GM12874 (cell line): Measurements from ENCODE around the gene KCNK7.

Source experiments
- TF ChIP-seq, protein P1 (sequence below): IDR thresholded peaks from 2 replicates; pipeline ENCODE4 v1.5.1; 2011; ENCODE audit warnings: low read depth, mild to moderate bottlenecking, control low read depth, low read length, moderate library complexity; ENCODE audit not compliant: insufficient read depth

KCNK7 gene

DNA sequence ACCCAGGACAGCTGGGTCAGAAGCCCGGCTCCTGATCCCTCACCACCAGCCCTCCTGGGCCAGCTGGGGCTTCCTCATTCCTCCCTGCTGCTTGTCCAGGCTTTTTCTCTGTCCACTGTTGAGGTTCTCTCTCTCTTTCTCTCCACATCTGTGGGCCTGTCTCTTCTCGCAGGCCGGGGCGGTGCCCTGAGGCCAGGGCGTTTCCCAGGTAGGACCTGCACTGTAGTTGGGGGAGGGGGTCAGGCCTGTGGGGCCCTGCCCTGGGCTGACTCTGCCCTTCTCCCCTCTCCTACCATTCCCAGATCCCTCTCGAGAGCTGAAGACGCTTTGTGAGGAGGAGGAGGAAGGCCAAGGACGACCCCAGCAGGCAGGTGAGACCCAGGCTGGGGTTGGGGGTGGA, 14.8 kb downstream of the KCNK7 start:
- TF ChIP-seq, protein P1, sequence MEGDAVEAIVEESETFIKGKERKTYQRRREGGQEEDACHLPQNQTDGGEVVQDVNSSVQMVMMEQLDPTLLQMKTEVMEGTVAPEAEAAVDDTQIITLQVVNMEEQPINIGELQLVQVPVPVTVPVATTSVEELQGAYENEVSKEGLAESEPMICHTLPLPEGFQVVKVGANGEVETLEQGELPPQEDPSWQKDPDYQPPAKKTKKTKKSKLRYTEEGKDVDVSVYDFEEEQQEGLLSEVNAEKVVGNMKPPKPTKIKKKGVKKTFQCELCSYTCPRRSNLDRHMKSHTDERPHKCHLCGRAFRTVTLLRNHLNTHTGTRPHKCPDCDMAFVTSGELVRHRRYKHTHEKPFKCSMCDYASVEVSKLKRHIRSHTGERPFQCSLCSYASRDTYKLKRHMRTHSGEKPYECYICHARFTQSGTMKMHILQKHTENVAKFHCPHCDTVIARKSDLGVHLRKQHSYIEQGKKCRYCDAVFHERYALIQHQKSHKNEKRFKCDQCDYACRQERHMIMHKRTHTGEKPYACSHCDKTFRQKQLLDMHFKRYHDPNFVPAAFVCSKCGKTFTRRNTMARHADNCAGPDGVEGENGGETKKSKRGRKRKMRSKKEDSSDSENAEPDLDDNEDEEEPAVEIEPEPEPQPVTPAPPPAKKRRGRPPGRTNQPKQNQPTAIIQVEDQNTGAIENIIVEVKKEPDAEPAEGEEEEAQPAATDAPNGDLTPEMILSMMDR, result no peak

DNA sequence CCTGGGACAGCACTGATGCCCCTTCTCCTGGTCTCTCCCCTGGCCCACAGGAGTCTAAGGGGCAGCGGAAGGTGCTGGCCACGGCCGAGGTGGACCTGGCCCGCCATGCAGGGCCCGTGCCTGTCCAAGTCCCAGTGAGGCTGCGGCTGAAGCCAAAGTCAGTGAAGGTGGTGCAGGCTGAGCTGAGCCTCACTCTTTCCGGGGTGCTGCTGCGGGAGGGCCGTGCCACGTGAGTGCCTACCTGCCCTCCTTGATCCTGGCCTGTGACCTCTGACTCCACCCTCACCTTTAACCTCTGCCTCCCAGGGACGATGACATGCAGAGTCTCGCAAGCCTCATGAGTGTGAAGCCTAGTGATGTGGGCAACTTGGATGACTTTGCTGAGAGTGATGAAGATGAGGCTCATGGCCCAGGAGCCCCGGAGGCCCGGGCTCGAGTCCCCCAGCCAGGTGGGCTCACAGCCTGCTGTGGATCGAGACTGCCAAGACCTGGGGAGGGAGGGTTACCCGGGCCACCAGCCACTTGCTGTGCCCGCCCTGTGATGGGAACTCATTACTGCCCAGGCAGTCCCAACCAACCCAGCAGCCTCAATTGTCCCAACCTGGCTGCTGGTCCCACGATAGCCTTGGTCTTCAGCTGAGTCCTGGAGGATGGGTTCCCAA, 15.4 kb downstream of the KCNK7 start:
- TF ChIP-seq, protein P1, result no peak

DNA sequence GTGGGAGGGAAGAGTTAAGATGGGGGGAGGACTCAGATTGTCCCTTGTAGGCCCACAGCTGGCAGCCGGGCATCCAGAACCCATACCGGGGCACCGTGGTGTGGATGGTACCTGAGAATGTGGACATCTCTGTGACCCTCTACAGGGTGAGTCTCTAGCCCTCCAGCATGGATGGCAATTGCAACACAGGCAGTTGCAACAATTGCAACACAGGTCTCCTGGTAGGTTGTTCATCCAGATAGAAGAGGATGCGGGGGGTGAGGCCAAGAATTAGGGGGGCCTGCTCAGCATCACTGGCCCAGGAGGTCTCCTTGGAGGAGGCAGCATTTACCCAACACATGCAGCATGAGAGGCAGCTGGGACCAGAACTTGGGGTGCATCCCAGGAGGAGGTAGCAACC, 16.3 kb downstream of the KCNK7 start:
- TF ChIP-seq, protein P1, result no peak

DNA sequence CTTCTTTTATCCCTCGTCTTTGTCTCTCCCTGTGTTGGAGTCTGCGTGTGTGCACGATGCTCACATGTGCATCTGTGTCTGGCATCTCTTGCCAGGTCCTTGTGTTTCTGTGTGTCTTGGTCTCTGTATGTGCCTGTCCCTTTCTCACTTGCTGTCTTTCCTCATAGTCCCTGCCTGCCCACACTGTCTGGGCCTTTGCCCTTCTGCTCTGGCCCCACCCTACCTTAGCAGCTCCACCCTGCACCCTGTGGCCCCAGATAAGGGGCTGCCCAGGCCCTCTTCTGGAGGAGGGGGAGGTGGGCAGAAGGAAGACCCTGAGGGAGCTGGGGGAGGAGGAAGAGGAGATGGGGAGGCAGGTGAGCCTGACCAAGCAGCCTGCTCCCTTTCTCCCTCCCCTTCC, 16.9 kb downstream of the KCNK7 start:
- TF ChIP-seq, protein P1, result no peak

DNA sequence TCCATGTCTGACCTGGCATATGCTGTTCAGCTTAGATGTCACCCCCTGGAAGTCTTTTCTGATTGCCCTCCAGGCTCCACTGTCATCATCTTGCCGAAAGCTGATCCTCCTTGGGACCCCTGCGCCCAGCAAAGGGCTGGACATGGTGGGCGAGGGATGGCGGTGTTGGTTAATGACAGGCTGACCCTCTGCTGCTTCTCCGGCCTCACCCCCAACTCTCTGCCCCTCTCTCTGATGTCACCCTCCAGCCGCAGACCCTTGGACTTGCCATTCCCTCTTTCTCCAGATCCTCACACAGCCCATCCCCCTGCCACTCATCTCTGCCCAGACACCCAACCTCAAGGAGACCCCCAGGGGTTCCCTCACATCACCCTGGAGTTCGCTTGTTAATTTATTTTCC, 17.5 kb downstream of the KCNK7 start:
- TF ChIP-seq, protein P1, result no peak

DNA sequence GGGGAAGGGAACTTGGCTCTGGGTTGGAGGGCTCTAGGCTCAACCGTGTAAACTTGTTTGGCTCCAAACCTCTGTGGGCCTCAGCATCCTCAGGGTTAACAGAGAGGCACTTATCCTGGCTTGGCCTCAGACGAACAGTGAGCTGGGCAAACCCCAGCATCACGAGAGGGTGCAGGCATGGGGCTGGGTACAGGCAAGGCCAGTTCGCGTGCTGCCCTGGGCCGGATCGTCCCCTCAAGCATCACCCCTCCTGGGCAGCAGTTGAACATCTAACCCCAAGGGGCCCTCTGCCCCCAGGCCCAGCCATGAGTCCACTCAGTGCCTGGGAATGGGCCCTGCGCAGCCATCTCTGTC, 17.9 kb downstream of the KCNK7 start:
- TF ChIP-seq, protein P1, result no peak

DNA sequence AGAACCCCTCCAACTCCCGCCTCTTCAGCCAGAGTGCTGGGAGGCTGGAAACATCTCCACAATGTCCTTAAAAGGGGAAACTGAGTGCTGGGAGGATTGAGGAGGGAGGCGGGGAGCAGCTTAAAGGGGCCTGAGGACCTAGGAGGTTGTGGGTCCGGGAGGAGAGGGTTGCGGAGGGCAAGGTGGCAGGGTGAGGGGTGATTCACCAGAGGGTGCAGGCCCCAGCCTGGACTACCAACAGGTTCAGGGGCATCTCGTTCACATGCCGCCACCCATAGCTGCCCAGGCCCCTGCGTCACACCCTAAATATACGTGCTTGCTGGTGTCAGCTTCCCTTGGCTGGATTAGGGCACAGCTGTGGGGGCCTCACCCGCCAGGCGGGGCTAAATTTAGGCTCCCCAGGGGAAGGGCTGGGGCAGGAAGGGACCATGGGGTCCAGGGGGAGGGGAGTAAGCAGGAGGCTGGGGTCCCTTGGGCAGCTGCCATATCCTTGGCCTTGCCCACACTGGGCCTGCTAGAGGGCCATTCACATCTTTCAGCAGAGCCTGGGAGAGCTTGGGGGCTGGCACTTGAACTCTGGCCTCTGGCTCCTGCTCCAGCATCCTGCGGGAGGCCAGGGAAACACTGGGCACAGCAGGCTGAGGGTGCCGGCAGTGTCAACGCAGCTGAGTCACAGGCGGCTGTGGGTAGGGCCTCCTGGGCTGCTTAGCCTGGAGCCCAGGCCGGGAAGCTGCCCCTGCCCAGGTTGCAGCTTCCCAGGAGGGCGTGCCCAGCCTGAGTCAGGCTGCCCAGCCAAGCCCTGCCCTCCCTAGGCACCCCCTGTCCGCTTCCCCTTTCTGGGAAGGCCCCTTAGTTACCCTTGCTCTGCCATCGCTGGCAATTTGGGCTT, 18.5 kb downstream of the KCNK7 start:
- TF ChIP-seq, protein P1, result no peak
